Skin epidermis (tissue), 12 donors: ENCODE results near the gene BAG1.

Source experiments
- H3K27ac ChIP-seq, 21 experiments: fragments of 200-600 bp; sonication (generic) in 11 of 21; one replicate each; pipeline ENCODE4 v1.5.0; 2020; ENCODE audit warnings: mild to moderate bottlenecking in 3 of 21, inconsistent platforms in 2 of 21, moderate library complexity in 2 of 21
- H3K4me3 ChIP-seq, 7 experiments: fragments of 200-600 bp; sonication (generic) in 2 of 7; one replicate each; pipeline ENCODE4 v1.5.0; 2020; ENCODE audit warnings: inconsistent platforms in 2 of 7, mild to moderate bottlenecking in 2 of 7, moderate library complexity in 1 of 7

The BAG1 gene

DNA sequence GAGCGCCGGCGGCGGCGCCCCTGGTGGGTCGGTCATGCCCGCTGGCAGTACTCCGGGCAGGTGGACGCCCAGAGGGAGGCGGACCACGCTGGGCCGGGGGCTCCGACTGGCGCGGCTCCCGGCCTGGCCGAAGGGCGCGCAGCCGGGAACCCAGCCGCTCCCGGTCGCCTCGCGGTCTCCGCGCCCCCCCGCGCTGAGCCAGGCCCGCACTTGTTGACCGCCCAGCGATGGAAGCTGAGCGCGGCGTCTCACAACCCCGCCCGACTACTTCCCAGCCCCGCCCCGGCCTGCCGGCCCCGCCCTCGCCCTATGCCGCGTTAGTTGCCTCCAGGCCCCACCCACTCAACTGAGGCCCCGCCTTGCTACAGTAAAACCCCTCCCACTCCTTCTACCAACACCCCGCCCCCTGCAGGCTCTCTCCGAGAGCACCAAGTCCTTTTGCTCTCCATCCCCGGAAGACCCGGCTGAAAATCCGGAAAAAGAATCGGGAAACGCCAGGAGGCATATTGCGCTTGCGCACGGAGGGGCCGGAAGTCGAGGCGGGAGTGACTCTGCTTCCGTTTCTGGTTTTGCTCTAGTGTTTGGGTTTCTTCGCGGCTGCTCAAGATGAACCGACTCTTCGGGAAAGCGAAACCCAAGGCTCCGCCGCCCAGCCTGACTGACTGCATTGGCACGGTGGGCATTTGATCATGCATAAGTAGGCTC is at the start of gene BAG1, which contains the start of gene CHMP5:
TSS of gene BAG1 (minus strand) at position 236 of the 705 bp plus-strand sequence.
TSS of gene CHMP5 (plus strand) at position 577 of the 705 bp plus-strand sequence. CDS start at position 607, 30 bp downstream.
- peak within 1 kb of the TSS; percentile 67 to 98 (median 95) for H3K27ac ChIP-seq
- peak within 1 kb of the TSS; percentile 53 to 97 (median 83) for H3K4me3 ChIP-seq

GRCh38 chr9:33311953-33312352 is 47.4 kb upstream of the BAG1 start:
- Histone ChIP-seq H3K27ac (no peak overlapping the region), H3K4me3 (no peak overlapping the region)

GRCh38 chr9:33310748-33311147 is 46.2 kb upstream of the BAG1 start:
- no peak overlapping the region for H3K4me3 ChIP-seq
- no peak overlapping the region for H3K27ac ChIP-seq

- H3K27ac ChIP-seq: no peak overlapping the region
- H3K4me3 ChIP-seq: no peak overlapping the region
These were observed 45.4 kb upstream of the BAG1 start for GRCh38 chr9:33309903-33310302.

DNA sequence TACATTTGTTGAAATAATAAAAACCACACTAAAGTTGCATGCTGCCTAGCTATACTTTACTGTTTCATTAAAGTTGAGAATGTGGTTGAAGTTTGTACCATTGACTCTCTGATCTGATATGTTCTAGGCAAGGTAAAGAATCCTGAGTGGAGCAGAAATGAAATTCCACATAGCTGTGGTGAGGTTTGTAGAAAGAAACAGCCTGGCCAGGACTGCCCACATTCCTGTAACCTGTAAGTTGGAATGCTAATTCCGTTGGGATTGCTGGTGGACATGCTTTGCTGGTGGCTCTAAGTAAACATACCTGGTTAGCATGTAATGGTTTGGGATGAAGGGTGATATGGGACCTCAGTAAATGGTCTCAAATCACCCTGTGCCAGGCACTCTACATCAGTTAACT is 42.6 kb upstream of the BAG1 start:
- H3K4me3 ChIP-seq: no peak overlapping the region
- no peak overlapping the region for H3K27ac ChIP-seq

GRCh38 chr9:33306037-33306436 is 41.5 kb upstream of the BAG1 start:
- Histone ChIP-seq H3K27ac (no peak overlapping the region), H3K4me3 (no peak overlapping the region)

GRCh38 chr9:33304362-33304761 is 39.9 kb upstream of the BAG1 start:
- Histone ChIP-seq H3K27ac (no peak overlapping the region), H3K4me3 (no peak overlapping the region)

DNA sequence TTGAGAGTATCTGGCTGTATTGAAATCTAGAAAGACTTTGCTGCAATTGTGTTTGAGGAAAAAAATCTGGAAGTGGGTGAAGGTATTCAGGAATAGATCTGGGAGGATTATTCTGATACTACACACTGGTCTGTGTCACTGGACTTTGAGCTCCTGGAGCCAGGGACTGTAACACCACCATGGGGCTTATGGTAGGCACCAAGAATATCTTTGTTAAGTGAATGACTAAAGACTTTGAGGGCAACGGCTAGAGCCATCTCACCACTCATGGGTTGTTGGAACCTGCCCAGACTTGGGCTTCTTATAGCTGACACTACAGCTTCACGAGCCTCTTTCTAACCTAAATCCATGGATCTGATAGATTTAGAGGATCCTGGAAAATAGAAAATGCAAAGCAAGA is 36.0 kb upstream of the BAG1 start:
- Histone ChIP-seq H3K4me3 (no peak overlapping the region), H3K27ac (peak overlapping the region in 1 of 21 experiments; percentile 56)

GRCh38 chr9:33297432-33297831 is 32.9 kb upstream of the BAG1 start:
- Histone ChIP-seq H3K27ac (peak overlapping the region in 7 of 21 experiments; percentile 22 to 65 (median 50)), H3K4me3 (no peak overlapping the region)

GRCh38 chr9:33295571-33295970 is 31.1 kb upstream of the BAG1 start:
- H3K27ac ChIP-seq: peak overlapping the region in 6 of 21 experiments; percentile 1 to 66 (median 36)
- H3K4me3 ChIP-seq: no peak overlapping the region

GRCh38 chr9:33294670-33295432 is 30.3 kb upstream of the BAG1 start:
- peak overlapping the region in 5 of 21 experiments; percentile 0 to 40 (median 4) for H3K27ac ChIP-seq
- no peak overlapping the region for H3K4me3 ChIP-seq

DNA sequence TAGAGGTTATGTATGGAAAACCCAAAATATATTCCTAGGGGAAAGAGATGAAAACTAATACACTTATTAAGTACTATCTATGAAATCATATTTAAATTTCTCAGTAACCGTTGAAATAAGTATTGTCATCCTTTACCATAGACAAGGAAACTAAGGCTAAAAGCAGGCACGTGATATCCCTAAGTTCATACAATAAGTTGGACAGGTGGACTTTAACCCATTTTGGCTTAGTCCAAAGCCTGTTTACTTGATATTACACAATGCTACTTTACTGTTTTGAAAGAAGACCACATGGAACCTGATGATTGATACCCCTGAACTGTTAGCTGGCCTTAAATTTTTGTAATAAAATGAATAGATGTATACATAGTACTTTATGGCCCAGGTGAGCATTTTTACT is 29.3 kb upstream of the BAG1 start:
- no peak overlapping the region for H3K27ac ChIP-seq
- H3K4me3 ChIP-seq: no peak overlapping the region

DNA sequence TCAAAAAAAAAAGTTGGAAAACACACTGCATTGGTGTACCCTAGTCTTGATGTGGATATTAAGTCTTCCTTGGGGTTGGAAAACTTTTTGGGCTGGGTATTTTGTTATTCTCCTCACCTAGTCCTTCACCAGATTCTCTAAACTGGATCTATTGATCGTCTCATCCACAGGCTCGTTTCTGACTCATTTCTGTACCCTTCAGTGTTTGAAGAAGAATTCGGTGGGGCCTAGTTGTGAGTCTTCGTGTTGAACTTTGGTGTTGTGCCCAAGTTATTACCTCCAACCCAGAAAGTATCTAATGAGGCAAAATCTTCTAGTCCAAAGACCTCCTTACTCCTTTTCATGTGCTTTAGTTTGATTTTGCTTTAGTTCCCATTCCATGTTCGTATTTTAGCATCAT is 27.4 kb upstream of the BAG1 start:
- Histone ChIP-seq H3K4me3 (no peak overlapping the region), H3K27ac (peak overlapping the region in 8 of 21 experiments; percentile 97 to 100 (median 99))

DNA sequence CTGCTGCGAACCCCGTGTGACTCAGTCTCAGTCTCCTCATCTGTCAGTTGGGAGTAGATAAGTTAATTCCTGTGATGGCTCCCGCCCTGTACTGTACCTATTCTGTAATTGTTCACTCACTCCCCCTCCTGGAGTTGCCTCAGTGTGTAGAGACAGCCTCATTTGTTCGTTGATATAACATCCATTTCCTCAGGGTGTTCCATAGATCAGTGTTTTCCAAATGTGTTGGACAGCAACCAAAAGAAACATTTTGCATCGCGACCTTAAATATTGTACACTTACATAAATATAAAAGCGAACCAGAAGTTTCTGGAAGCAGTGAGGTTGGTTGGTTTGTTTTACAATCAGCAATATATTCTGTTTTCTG is 26.5 kb upstream of the BAG1 start:
- H3K4me3 ChIP-seq: peak overlapping the region; percentile 55 to 86 (median 75)
- peak overlapping the region in 20 of 21 experiments; percentile 92 to 100 (median 99) for H3K27ac ChIP-seq

DNA sequence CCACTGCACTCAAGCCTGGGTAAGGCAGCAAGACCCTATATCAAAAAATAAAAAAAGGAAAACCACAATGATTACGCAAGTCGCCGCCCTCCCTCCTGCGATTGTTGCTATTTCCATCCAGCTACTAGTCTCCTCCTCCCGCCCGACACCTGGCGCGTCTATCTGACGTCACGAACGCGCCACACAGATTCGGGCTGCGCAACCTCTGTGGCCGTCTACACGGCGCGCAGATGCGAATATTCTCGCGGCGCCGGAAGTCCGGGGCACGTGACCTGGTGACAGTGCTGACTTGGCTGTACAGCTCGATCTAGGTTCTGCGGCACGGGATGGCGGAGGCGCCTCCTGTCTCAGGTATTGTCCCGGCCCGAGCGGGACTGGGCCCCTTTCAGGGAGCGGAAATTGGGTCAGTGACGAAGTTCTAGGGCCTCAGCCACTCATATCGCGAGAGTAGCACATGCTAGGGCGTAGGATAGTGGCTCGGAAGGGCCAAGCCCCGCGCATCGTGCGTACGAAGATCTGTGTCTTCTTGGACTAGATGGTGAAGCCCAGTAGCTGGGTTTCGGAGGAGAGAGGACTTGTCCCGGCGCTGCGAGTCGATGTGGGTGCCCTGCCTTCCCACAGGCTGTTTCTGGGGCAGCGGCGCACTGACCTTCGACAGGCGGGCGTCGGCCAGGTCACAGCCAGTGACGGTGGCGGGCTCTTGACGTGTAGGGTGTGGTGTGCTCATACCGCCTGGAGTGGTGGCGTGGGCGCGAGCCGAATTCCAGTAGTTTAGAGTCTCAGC is 25.9 kb upstream of the BAG1 start, which contains the start of gene NFX1:
TSS of gene NFX1 (plus strand) at position 270 of the 784 bp plus-strand sequence. CDS start at position 327, 57 bp downstream.
- H3K27ac ChIP-seq: peak within 1 kb of the TSS; percentile 92 to 100 (median 99)
- peak within 1 kb of the TSS; percentile 55 to 86 (median 75) for H3K4me3 ChIP-seq

GRCh38 chr9:33289936-33290246 is 25.4 kb upstream of the BAG1 start:
- H3K27ac ChIP-seq: peak overlapping the region; percentile 24 to 100 (median 99)
- peak overlapping the region; percentile 55 to 86 (median 75) for H3K4me3 ChIP-seq

DNA sequence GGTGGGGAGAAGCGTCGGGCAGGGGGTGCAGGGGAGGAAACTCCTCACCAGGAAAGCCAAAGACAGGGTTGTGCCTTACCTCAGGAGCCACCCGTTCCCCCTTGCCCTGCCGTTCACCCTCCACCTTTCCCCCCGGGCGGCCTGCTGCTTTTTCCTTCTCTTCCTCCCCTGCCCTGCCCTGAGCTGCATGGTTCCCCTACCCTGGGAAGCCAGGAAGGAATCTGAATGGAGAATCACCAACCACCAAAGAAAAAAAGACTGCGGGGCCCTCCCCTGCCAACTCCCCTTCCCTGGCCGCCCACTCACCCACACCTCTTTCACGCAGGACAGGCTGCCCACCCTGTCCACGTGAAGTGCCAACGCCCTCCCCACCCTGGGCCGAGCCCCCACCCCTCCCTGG is 25.0 kb upstream of the BAG1 start:
- H3K27ac ChIP-seq: peak overlapping the region; percentile 24 to 100 (median 99)

DNA sequence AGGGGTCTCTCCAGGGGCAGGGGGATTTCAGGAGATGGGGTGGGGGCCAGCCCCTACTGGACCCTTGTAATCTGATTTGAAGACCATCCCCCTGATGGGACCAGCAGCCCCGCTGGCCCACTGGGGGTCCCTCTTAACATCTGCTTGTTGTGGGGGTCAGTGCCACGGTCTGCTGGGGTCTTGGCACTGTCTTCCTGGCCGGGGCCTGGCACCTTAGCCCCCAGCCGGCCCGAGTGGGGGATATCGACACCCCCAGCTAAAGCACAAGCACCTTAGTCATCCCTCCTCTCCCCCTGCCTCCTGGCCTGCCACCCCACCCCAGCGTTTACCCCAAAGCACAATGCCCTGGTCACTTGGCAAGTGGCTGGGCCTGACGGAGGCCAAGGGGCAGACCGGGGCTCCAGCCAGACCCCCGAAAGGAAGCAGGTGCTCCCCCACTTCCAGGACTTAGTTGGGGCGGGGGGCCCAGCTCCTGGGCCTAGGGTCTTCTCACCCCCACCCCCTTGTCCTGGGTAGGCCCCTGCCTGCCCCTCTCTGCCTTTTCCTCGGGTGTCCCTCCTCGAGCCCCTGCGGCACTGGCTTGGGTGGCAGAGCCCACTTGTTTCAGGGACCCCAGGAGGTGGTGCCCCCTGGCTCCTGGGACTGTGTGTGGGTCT is 24.4 kb upstream of the BAG1 start:
- H3K4me3 ChIP-seq: peak overlapping the region in 4 of 7 experiments; percentile 55 to 79 (median 69)
- H3K27ac ChIP-seq: peak overlapping the region; percentile 24 to 100 (median 99)

More for the DNA sequence above, 25.0 kb upstream of the BAG1 start:
- H3K4me3 ChIP-seq: peak overlapping the region; percentile 55 to 86 (median 75)

GRCh38 chr9:33288235-33288634 is 23.7 kb upstream of the BAG1 start:
- H3K27ac ChIP-seq: peak overlapping the region in 11 of 21 experiments; percentile 17 to 100 (median 99)

More at GRCh38 chr9:33288235-33288634, 23.7 kb upstream of the BAG1 start:
- H3K4me3 ChIP-seq: no peak overlapping the region
